Panc1 (cell line): Measurements from ENCODE around the gene PLEKHM2. TPM values are rescaled to one million over a fixed set of nuclear protein-coding genes. Genes with fewer than 3 reads are reported as not detected.

Source experiments
- ATAC-seq: fragments of 200-7000 bp; cut with Tn5 transposase; 2 replicates; pipeline ENCODE4 v1.9.1; 2020; ENCODE audit warnings: mild to moderate bottlenecking, moderate library complexity
- BruUV-seq: library from RNA; stranded (reverse); fragments of 400-500 nt; replicated peaks from 2 replicates; lab custom pipeline; 2021; lab: Mats Ljungman, UMichigan
- CTCF ChIA-PET: fragments of 300-600 bp; sonication (Branson Sonifier 250); formaldehyde crosslinking; loops from one replicate; lab custom pipeline; 2022; ENCODE audit warnings: antibody characterized with exemption; lab: Charles Lee
- POLR2A ChIA-PET: fragments of 300-600 bp; sonication (Branson Sonifier 250); formaldehyde crosslinking; loops from one replicate; lab custom pipeline; 2022; ENCODE audit warnings: antibody characterized with exemption; lab: Charles Lee
- DNase-seq: peaks from one replicate; pipeline ENCODE4 v3.0.0-alpha.2; 2010; ENCODE audit warnings: low read depth, low spot score
- H3K27ac ChIP-seq: 2 replicates; pipeline ENCODE4 v1.5.1; 2011; ENCODE audit warnings: mild to moderate bottlenecking, low read length, inconsistent platforms
- H3K27me3 ChIP-seq: fragments of 200-500 bp; sonication (Bioruptor generic); 2 replicates; pipeline ENCODE4 v1.6.0; 2014; ENCODE audit warnings: low read length, inconsistent platforms; ENCODE audit not compliant: control insufficient read depth, insufficient read depth
- H3K36me3 ChIP-seq: fragments of 200-500 bp; sonication (Bioruptor generic); 2 replicates; pipeline ENCODE4 v1.5.1; 2014; ENCODE audit warnings: inconsistent platforms, mild to moderate bottlenecking, low read length, moderate library complexity; ENCODE audit not compliant: control insufficient read depth, insufficient read depth
- H3K4me1 ChIP-seq: 2 replicates; pipeline ENCODE4 v1.5.1; 2011; ENCODE audit warnings: inconsistent platforms, mild to moderate bottlenecking, low read length, moderate library complexity; ENCODE audit not compliant: control insufficient read depth, insufficient read depth
- H3K4me3 ChIP-seq, 2 experiments: 2 replicates each; pipeline ENCODE4 v1.5.1; 2011 to 2012; ENCODE audit warnings: low read depth in 2 of 2, low read length in 2 of 2, mild to moderate bottlenecking in 2 of 2, inconsistent platforms in 1 of 2, moderate library complexity in 1 of 2
- H3K9me3 ChIP-seq: fragments of 200-500 bp; sonication (Bioruptor generic); 2 replicates; pipeline ENCODE4 v1.5.1; 2014; ENCODE audit warnings: low read depth, mild to moderate bottlenecking, inconsistent platforms, low read length, moderate library complexity; ENCODE audit not compliant: control insufficient read depth, insufficient read depth
- POLR2AphosphoS5 ChIP-seq: IDR thresholded peaks from 2 replicates; pipeline ENCODE4 v1.6.1; 2012; ENCODE audit warnings: mild to moderate bottlenecking, low read depth, low read length, moderate library complexity
- SIN3A ChIP-seq: IDR thresholded peaks from 2 replicates; pipeline ENCODE4 v1.6.1; 2012; ENCODE audit warnings: low read depth, mild to moderate bottlenecking, low read length, moderate library complexity, borderline replicate concordance; ENCODE audit not compliant: insufficient read depth
- TCF7L2 ChIP-seq: IDR thresholded peaks from 2 replicates; pipeline ENCODE4 v1.6.1; 2011; ENCODE audit warnings: mild to moderate bottlenecking, low read depth, low read length, inconsistent platforms
- in situ Hi-C: cut with HindIII; loops from 2 replicates; pipeline ENCODE4 v1.10.0; 2016; ENCODE audit warnings: low sequenced_read_pairs, low pct_unique_long_range_greater_than_20kb
- intact Hi-C: fragments of 100-400 bp; cut with micrococcal nuclease; formaldehyde crosslinking; loops from one replicate; pipeline ENCODE4 v1.10.0; 2022; ENCODE audit not compliant: unreplicated experiment
- total RNA-seq: library from RNA; stranded (reverse); gene quantifications from one replicate; pipeline ENCODE4 v1.2.1, GENCODE V29; 2021; ENCODE audit not compliant: unreplicated experiment
- TF ChIP-seq, protein P1 (sequence below), 2 experiments: IDR thresholded peaks; 2 replicates each; pipeline ENCODE4 v1.6.1; 2011 to 2012; ENCODE audit warnings: low read depth in 2 of 2, control low read depth in 1 of 2, low read length in 1 of 2, mild to moderate bottlenecking in 1 of 2, moderate library complexity in 1 of 2; ENCODE audit not compliant: insufficient read depth in 1 of 2
- TF ChIP-seq, protein P2 (sequence below): fragments of 450-650 bp; IDR thresholded peaks from 2 replicates; pipeline ENCODE4 v1.5.1; 2017; ENCODE audit warnings: mild to moderate bottlenecking

The PLEKHM2 gene
- total RNA-seq, 1 experiment from 2014 or later: 54.6 TPM

DNA sequence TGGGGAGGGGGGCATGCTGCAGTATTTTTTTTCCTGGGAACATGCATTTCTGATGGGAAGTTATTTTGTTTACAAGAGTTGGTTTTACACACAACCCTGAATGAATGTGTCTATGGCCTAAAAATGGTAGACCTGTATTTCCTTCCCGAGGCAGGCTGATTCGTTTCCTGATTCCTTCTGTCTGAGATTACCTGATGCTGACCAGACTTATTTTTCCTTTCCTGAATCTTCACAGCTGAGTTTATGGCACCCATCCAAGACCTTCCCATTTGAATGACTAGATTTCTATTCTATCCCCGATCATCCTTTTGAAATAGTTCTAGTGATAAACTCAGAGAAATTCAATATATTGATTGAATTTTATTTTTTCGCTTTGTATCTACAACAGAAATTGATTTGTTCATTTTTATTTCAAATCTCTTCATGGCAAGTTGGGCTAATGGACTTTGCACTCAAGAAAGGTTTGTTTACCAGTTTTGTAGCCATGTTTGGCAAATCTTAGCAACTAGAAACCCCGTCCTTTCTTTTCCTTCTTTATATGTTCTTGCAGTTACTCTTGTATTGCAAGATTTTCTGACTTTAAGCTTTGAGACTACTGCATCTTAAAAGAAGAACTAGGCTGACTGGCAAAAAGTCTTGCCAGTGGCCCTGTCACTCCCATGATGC lies 15.9 kb upstream of the PLEKHM2 start:
- TF ChIP-seq TCF7L2 (no peak), SIN3A (no peak), POLR2AphosphoS5 (no peak)
- TF ChIP-seq, protein P1, sequence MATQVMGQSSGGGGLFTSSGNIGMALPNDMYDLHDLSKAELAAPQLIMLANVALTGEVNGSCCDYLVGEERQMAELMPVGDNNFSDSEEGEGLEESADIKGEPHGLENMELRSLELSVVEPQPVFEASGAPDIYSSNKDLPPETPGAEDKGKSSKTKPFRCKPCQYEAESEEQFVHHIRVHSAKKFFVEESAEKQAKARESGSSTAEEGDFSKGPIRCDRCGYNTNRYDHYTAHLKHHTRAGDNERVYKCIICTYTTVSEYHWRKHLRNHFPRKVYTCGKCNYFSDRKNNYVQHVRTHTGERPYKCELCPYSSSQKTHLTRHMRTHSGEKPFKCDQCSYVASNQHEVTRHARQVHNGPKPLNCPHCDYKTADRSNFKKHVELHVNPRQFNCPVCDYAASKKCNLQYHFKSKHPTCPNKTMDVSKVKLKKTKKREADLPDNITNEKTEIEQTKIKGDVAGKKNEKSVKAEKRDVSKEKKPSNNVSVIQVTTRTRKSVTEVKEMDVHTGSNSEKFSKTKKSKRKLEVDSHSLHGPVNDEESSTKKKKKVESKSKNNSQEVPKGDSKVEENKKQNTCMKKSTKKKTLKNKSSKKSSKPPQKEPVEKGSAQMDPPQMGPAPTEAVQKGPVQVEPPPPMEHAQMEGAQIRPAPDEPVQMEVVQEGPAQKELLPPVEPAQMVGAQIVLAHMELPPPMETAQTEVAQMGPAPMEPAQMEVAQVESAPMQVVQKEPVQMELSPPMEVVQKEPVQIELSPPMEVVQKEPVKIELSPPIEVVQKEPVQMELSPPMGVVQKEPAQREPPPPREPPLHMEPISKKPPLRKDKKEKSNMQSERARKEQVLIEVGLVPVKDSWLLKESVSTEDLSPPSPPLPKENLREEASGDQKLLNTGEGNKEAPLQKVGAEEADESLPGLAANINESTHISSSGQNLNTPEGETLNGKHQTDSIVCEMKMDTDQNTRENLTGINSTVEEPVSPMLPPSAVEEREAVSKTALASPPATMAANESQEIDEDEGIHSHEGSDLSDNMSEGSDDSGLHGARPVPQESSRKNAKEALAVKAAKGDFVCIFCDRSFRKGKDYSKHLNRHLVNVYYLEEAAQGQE (IDR thresholded peaks at IDR 0.05; ENCODE audit: insufficient read depth in 1 of 2, low read depth in 2 of 2, low read length in 1 of 2): no peak
- TF ChIP-seq, protein P2, sequence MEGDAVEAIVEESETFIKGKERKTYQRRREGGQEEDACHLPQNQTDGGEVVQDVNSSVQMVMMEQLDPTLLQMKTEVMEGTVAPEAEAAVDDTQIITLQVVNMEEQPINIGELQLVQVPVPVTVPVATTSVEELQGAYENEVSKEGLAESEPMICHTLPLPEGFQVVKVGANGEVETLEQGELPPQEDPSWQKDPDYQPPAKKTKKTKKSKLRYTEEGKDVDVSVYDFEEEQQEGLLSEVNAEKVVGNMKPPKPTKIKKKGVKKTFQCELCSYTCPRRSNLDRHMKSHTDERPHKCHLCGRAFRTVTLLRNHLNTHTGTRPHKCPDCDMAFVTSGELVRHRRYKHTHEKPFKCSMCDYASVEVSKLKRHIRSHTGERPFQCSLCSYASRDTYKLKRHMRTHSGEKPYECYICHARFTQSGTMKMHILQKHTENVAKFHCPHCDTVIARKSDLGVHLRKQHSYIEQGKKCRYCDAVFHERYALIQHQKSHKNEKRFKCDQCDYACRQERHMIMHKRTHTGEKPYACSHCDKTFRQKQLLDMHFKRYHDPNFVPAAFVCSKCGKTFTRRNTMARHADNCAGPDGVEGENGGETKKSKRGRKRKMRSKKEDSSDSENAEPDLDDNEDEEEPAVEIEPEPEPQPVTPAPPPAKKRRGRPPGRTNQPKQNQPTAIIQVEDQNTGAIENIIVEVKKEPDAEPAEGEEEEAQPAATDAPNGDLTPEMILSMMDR: no peak
- no peak for ATAC-seq

DNA sequence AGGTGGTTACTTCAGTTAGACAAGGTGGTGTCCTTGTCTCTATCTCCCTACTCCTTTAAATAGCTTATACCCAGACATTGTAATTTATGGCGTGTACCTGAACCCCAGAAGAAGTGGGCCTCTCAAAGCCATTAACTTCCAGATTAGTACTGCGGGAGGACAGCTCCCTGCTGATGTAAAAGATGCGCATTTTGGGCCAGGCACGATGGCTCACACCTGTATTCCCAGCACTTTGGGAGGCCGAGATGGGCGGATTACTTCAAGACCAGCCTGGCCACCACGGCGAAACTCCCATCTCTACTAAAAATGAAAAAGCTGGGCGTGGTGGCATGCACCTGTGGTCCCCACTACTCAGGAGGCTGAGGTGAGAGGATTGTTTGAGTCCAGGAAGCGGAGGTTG lies 15.0 kb upstream of the PLEKHM2 start:
- in situ Hi-C loops: no loop called here
- intact Hi-C loops: no loop called here
- CTCF ChIA-PET: no interaction called here
- no peaks in the 10 kb centered on the region for H3K9me3 ChIP-seq
- DNase-seq: no peak
- POLR2A ChIA-PET: no interaction called here
- H3K27ac ChIP-seq: no peak overlapping the region
- H3K4me1 ChIP-seq: no peaks in the 10 kb centered on the region
- no TSS peak for BruUV-seq
- no peak for ATAC-seq
- TF ChIP-seq SIN3A (no peak), POLR2AphosphoS5 (no peak), TCF7L2 (no peak)
- TF ChIP-seq, protein P1 (IDR thresholded peaks at IDR 0.05; ENCODE audit: insufficient read depth in 1 of 2, low read depth in 2 of 2, low read length in 1 of 2): no peak
- TF ChIP-seq, protein P2: no peak
- H3K4me3 ChIP-seq: no peak overlapping the region
- H3K36me3 ChIP-seq: no peaks in the 10 kb centered on the region
- H3K27me3 ChIP-seq: no peaks in the 10 kb centered on the region

More for the DNA sequence above, 15.9 kb upstream of the PLEKHM2 start:
- H3K9me3 ChIP-seq: no peaks in the 10 kb centered on the region
- no peak overlapping the region for H3K27ac ChIP-seq
- H3K4me3 ChIP-seq: no peak overlapping the region
- H3K4me1 ChIP-seq: no peaks in the 10 kb centered on the region
- no TSS peak for BruUV-seq
- intact Hi-C loops (no loop called here), in situ Hi-C loops (no loop called here)
- ChIA-PET POLR2A (no interaction called here), CTCF (no interaction called here)
- DNase-seq: no peak
- no peaks in the 10 kb centered on the region for H3K36me3 ChIP-seq
- no peaks in the 10 kb centered on the region for H3K27me3 ChIP-seq
